CD4-positive, alpha-beta T cell treated with Interferon gamma for 1 hour (primary cell): ENCODE results near the gene ADH6.
"Not testable (repeated sequence)": the region's sequence is repeated elsewhere in the genome, so short reads cannot be mapped to it uniquely, and the experiment has no call there.

ENCODE experiments used
- DNase-seq: peaks from one replicate; pipeline ENCODE4 v3.0.0-alpha.2; 2020

Gene ADH6

DNA sequence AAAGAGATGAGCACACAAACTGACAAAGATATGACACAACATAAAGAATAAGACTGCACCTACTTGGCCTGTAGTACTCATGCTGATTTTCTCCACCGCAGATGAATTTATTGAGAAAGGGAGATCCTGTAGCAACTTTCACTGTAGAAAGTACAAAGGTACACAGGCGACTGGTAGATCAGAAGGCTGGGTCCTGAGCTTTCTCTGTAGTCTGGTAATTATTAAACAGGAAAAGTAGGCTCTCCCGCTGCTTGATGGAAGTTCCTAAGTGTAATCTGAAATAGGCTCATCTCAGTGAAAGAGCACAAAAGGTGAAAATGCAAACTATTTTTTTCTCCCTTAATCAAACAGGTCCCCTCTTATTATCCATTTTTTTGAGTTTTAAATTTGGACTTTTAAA is at the start of gene ADH6:
Gene ADH6, minus strand, starts transcription at position 175 of the 400 bp plus-strand sequence. Its CDS starts 94 bp downstream, at position 81.
- DNase-seq, result no peak

DNA sequence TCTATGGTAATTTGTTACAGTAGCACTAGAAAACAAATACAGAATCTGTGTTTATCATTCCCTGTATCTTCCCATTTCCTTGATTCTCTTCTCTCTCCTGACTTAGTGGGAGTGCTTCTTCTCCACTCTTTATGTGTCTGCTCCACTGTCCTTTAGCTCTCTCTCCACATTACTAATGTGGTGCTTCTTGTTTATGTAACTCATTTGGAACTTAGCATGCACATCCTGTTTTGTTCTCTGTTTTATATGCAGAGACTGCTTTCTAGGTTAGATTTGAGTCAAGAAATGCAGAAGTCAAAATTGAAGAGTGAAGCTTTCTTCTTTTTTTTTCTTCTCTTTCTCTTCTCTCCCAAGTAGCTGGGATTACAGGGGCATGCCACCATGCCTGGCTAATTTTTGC is 45.9 kb upstream of the ADH6 start:
- no peak for DNase-seq

DNA sequence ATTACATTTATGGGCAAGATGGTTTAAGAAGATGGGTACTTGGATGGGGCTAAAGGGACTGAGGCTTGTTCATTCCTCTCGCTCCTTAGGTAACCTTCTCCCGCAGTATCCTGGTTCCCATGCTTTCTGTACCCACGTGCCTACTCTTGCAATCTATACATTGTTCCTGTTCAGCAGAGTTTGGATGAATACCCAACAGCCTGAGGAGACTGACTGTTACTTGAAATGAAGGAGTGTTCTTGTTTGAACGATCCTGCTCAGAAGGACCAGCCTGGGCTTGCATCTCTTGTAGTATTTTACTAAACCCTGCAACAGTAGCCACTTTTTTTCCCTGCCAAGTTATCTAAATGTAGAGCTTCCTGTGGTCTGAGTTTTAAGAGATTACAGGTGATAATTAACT is 33.7 kb upstream of the ADH6 start:
- no peak for DNase-seq

DNA sequence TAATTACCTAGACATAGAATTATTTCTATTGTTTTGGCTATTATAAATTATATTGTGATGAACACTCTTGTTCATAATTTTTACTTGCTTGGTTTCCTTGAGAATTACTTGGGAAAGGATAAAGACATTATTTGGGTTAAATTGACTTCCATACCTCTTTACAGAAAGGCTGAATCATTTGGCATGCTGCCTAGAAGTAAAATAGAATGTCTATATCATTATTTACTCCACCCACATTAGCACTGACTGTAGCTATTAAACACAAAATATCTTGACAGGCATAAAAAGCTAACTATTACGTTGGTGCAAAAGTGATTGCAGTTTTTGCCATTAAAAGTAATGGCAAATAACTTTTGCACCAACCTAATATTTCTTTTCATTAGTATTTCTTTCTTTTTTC is 29.7 kb upstream of the ADH6 start:
- DNase-seq, result no peak

DNA sequence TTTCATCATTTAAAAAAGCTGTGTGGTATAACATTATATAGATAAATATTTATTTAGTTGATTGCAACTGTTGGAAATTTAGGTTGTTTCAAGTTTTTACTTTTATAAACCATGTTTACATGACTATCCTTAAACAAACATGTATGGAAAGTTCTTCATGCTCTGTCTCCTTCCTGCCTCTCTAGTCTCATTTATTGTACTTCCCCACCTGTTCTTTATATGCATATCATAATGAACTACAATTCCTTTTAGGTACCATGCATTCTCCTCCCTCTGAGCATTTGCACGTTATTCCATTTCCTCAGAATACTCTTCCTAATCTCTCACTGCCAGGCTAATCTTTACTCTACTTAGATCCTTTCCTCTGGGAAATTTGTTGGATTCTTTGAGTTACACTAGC is 16.9 kb upstream of the ADH6 start:
- no peak for DNase-seq

DNA sequence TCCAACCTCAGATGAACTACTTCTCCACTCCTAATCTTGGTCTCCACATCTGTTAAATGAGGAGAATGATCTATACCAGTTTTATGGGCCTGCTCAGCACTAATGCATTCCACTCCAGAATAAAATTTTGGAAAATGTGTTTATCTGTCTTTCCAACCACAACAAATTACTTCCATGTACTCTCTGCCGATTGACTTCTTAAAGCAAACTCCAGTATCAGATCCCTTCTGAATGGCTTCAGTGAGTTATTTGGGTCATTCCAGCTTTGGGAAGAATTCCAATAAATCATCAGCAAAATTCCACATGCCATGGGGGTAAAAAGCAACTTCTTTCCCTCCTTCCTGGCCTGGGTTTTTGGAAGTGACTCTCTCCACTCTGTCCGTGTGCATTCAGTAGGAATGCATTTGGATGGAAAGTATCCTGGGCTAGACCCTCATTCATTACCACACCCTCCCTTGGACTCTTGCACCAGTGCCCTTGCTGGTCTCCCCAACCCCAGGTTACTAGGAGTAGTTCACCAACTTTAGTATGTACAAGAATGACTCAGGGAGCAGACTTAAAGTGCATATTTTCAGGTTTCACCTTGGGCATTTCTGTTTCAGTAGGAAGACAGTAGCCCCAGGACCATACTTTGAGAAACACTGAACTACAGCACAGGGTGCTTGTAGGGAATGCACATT is 15.4 kb upstream of the ADH6 start:
- DNase-seq, result no peak

DNA sequence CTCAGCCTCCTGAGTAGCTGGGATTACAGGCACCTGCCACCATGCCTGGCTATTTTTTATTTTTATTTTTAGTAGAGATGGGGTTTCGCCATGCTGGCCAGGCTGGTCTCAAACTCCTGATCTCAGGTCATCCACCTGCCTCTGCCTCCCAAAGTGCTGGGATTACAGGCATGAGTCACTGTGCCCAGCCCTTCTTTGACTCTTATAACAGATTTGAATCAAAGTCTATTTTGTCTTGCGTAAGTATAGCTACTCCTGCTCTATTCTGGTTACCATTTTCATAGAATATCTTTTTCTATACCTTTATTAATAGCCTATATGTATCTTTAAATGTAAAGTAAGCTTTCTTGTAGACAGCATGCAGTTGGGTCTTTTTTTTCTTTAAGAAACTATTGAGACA is 14.4 kb upstream of the ADH6 start:
- DNase-seq, result not testable (repeated sequence)

DNA sequence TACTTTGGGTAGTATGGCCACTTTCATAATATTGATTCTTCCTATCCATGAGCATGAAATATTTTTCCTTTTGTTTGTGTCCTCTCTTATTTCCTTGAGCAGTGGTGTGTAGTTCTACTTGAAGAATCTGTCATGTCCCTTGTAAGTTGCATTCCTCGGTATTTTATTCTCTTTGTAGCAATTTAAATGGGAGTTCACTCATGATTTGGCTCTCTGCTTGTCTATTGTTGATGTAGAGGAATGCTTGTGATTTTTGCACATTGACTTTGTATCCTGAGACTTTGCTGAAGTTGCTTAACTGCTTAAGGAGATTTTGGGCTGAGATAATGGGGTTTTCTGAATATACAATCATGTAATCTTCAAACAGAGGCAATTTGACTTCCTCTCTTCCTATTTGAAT is 9.7 kb upstream of the ADH6 start:
- not testable (repeated sequence) for DNase-seq

DNA sequence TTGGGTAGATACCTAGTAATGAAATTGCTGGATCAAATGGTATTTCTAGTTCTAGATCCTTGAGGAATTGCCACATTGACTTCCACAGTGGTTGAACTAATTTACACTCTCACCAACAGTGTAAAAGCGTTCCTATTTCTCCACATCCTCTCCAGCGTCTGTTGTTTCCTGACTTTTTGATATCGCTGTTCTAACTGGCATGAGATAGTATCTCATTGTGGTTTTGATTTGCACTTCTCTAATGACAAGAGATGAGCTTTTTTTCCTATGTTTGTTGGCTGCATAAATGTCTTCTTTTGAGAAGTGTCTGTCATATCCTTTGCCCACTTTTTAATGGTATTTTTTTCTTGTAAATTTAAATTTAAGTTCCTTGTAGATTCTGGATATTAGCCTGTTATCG is 8.6 kb upstream of the ADH6 start:
- DNase-seq, result not testable (repeated sequence)

DNA sequence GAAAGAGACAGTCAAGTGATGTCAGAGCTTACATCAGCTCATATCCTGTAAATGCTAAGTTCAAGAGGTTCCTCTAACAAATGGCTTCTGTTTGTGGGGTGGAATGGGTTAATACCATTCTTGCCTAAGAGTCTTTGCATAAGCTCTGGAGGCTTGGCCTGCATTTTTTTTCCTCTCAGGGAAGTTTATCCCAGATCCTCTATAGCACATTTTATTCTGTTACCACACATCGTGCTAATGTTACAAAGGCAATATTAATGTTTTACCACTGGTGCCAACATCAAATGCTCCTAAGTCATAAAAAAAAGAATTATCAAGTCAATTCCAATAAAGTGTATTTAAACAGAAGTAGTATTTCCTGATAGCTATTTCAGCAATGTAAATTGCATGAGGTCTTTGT is 2.9 kb upstream of the ADH6 start:
- no peak for DNase-seq

DNA sequence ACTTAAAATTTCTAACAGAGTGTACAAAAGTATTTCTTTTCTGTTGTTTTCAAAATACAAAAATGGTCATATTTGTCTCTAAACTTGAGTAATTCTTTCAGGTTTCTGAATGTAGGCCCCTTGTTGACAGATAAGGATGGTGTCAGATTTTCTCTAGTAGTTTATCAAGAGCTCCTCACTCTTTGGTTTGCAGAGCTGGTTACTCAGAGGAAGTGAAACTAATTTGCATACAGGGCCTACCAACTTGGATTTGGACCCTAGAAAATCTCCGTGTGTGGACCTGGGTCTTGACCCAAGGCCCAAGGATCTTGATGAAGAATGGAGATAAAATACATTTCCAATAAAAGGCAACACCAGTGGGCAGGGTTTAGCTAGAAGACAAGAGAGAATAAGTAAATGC is 433 bp upstream of the ADH6 start:
- no peak for DNase-seq

DNA sequence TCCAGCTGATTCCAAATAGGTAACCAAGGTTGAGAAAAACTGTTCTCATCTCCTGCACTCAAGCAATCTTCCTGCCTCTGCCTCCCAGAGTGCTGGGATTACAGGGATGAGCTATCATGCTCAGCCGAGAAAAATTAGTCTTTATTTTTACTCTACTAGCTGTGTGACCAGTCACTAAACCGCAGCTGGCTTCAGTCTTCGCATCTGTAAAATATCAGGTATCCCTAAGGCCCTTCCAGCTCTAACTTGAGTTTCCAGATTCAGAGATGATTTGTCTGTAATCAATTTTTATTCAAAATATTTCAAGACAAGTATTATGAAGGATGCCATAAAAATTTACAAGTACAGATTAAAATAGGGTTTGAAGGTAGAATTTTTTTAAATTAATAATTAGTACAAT is 3.5 kb downstream of the ADH6 start:
- DNase-seq, result no peak

DNA sequence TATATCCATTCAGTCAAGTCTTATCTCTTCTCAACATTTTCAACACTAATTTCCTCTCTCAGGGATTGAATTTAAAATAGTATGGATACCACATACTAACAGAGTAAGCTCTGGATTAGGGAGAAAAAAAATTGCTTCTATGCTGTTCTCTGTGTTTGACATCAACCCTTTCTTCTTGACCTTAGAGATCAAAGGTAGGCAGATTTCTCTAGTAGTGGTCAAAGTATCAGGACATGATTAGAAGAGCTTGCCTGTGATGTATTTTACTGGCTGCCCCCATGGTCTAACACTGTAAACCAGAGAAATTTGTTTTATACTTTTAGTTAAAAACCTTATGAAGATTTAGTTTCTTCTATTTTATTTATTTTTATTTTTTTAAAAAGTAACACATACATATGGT is 8.3 kb downstream of the ADH6 start:
- no peak for DNase-seq

DNA sequence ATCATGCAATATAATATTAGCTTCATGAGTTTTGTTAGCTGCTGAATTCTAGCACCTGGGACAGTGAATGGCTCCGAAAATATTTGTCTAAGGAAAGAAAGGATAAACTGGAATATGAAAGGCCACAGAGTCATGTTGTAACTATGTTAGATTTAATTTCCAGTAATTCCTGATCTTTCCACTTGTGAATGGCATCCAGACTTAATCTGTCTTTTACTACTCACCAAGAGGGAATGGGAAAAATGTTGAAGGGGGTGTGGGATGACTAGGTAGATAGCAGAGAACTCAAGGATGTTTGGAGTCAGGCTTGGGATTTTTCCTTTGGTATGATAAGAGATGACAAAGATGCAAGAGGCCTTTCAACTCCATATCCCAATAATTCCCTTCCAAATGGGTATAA is 9.4 kb downstream of the ADH6 start:
- DNase-seq, result no peak

DNA sequence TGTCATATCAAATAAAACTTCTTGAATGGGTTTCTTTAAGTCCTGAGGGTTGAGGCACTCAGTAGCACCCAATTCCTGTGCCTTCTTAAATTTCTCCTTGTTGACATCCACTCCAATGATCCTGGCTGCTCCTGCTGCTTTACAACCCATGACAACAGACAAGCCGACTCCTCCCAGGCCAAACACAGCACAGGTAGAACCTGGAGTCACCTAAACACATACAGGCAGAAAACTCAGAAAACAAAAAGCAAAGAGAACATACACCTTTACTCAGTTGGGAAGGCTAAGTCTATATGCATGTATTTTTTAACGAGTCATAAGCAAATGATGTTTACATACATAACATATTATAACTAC is 10.3 kb downstream of the ADH6 start:
- DNase-seq, result no peak

DNA sequence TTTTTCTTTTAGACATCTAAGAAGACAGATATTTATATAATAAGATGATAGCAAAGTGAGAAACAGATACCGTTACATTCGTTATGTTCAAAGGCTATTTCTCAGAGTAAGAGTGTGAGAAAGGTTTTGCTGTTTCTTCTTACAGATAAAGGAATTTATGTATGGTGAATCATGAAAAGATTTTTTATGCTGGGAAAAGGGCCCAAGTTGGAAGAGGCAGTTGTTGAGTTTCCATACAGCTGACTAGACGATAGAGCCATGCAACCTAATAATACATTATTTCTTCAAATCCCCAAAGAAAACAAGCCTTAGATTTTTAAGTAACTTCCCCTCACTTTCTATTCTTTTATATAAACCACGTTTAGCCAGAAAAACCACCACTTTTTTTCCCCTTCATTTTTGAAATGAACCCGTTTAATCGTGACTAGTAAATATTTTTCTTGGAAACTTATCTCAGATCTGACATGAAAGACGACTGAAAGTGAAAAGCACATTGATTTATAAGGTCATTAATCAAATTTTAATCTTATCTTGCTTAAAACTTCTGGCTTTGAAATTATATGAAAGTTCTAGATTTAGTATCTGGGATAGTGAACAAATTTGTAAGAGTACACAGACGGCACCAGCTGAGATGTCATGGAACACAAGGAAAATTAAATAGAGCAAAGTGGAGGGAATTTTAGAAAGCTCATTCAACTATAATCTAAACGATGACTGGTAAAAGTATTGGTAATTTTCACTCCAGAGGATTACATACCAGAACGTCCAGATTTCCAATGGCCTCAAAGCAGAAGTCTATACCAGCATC is 10.9 kb downstream of the ADH6 start:
- no peak for DNase-seq

DNA sequence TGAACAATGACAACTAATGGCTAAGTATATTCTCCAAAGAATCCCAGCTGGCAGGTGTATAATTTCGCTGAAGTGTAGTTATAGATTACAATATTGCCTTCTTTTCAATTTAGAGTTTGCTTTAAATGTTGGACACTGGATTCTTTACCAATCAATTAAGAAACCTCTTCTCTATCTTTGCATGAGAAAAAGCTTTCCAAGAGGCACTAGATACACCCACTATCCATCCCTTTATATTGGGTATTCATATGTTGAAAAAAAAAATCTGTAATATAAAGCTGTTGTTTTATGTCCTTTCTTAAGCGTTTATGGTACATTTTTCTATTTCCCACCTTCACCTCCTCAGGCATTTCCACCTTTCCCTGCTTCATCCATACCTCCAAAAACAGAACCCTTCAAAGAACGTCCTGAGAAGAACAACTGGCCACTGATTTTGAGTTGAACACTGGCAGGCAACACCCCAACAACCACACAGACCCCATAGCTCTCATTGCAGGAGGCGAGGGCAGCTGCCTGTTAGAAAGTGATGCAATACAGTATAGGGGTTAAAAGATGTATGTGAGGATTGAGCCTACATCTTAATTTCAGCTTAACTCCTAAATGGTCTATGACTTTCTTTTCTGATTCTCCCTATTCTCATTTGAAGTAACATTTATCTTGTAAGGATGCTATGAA is 11.8 kb downstream of the ADH6 start:
- DNase-seq, result no peak

DNA sequence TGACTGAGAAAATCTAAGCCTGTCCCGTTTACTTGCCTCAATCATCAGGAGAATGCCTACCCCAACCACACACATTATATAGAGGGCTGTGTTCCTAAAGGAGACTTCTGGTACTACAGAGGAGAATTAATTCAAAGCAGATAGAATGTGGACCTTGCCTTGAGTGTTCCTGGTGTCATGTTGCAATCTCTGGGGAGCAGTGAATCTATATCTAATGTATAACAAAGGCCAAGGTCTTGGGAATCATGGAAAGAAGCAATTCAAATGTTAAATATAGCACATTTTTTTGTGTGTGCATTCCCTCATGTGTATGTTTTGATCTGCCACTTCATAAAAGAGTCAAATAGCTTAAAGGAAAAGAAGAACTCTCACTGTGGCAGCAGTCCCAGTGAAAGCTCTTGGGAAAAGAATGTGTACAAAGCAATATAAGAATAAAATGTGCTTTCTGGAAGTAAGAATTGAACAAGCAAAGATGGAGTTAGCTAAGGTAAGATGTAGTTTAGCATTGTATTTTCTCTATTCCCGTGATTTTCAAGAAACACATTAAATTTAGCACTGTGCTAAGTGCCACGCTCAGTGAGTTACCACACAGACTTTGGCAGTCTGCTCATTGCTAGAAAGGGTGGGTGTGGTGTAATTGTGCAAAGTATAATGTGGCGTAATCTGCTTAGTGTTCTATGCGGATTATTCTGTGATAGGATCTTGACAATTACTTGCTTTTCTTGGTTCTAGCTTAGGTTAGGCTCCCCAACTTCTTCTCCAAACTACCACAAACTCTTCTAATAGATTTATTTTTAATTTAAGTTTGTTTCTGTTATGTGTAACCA is 13.7 kb downstream of the ADH6 start:
- DNase-seq, result no peak

DNA sequence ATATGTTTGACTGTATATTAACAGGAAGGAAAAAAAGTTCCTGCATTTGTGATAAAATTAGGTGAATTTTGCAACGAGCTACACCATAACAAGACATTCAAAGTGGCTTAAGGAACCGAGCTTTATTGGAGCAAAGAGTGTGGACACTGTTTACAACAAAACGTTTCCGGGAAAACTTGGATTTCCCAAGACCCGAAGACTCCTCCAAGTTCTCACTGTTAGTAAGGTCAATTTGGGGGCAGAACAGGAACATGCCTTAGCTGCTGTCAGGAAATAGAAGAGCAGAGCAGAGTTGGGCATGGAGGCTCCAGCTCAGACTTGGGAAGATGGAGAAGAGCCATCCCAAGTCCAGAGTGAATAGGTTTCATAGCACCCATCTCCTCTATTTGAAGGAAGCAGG is 16.5 kb downstream of the ADH6 start:
- no peak for DNase-seq

DNA sequence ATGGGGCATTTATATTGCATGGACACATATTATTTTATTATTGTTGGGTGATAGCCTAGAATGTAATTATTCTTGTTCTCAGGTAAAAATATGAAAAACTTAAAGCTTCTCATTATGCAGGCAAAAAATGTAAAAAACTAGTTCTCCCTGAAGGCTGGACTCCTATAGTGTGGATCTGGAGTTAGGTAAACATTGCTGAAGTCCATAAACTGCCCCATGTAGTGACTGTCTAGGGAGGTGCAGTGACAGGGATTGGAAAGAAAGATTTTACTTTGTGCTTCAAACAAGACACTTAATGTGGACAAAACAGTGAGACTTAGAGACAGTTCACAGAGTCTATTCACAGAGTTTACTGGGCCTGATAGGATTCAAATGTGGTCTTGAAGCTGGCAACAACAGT is 17.0 kb downstream of the ADH6 start:
- no peak for DNase-seq

DNA sequence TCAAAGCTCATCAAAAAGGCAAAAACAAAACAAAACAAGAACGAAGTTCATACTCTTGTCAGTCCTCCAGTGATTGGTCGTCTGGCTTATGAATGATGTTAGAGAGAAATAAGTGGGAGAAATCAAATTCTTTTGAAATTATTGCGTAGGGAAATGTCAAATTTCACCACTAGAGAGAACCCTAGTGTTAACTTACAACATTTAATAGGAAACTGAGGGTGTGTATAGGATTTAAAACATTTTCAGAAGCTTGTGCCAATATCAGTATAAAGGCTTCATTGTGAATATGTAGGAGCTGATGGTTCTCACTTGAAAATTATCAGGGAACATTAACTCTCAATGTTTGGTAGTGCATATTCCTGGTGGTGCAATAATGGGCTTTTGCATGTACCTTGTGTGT is 17.4 kb downstream of the ADH6 start:
- no peak for DNase-seq

DNA sequence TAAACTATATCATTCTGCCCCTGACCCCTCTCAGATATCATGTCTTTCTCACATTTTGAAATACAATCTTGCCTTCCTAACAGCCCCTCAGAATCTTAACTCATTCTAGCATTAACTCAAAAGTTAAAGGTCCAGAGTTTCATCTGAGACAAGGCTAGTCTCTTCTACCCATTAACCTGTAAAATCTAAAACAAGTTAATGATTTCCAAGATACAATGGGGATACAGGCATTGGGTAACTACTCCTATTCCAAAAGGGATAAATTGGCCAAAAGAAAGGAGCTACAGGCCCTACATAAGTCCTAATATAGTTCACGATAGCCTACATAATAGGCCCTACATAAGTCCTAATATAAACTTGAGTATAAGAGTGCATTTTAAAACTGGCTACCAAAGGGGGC is 18.9 kb downstream of the ADH6 start:
- DNase-seq, result no peak

DNA sequence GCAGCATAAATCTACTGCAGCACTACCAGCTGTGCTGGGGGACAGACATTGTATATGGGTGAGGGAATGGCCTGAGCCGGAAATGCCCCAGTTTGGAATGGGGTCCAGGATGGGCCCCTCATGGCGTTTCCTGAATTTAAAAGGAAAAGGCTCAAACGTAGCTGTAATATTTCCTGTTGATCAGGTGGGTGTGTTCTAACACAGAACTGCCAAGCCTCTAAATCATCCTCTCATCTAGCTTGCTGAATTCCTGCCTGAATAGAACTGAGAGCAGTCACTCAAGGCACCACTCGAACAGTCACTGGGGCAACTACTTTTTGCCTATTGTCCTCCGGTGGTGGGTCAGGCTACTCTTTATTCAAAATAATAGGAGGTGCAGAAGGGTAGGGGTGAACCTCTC is 28.7 kb downstream of the ADH6 start:
- DNase-seq, result no peak
